Transverse colon (tissue), 4 donors: ENCODE measurements around the gene ABCB6. TPM values are rescaled to one million over a fixed set of nuclear protein-coding genes. Genes with fewer than 3 reads are reported as not detected.
A peak's percentile ranks its signal among the peaks of the same experiment; 100 is the strongest.

ENCODE experiments used
- DNase-seq: peaks from one replicate; pipeline ENCODE4 v3.0.0-alpha.2; 2019
- H3K27ac ChIP-seq, 4 donors: fragments of 200-600 bp; sonication (generic); 2 replicates each; pipeline ENCODE4 v1.5.1; 2016 to 2018; ENCODE audit warnings: inconsistent platforms in 4 of 4
- H3K27me3 ChIP-seq: fragments of 200-600 bp; sonication (generic); 2 replicates; pipeline ENCODE4 v1.5.1; 2017; ENCODE audit warnings: inconsistent platforms
- H3K36me3 ChIP-seq, 4 donors: fragments of 200-600 bp; sonication (generic); 2 replicates each; pipeline ENCODE4 v1.5.1; 2017 to 2019; ENCODE audit warnings: inconsistent platforms in 4 of 4
- H3K4me1 ChIP-seq, 4 donors: fragments of 200-600 bp; sonication (generic); 2 replicates each; pipeline ENCODE4 v1.5.1; 2017 to 2020; ENCODE audit warnings: inconsistent platforms in 4 of 4
- H3K4me3 ChIP-seq, 4 donors: fragments of 200-600 bp; sonication (generic); 1 replicate in 1 of 4; 2 replicates in 3 of 4; pipeline versions ENCODE4 v1.5.1 to v1.6.1; 2017 to 2019; ENCODE audit warnings: inconsistent platforms in 4 of 4
- H3K9me3 ChIP-seq, 2 donors: fragments of 200-600 bp; sonication (generic); 2 replicates each; pipeline ENCODE4 v1.5.1; 2017 to 2019; ENCODE audit warnings: inconsistent platforms in 2 of 2
- CTCF ChIP-seq, 5 experiments: fragments of 200-600 bp in 3 of 5; fragments of 450-650 bp in 2 of 5; sonication (generic) in 3 of 5; IDR thresholded peaks; 1 replicate in 2 of 5; 2 replicates in 3 of 5; pipeline ENCODE4 v1.5.1; 2016 to 2017; ENCODE audit warnings: antibody characterized with exemption in 5 of 5, inconsistent platforms in 3 of 5, mild to moderate bottlenecking in 2 of 5, moderate library complexity in 1 of 5
- EP300 ChIP-seq: sonication (generic); formaldehyde crosslinking; IDR thresholded peaks from one replicate; pipeline ENCODE4 v1.6.1; 2017; ENCODE audit warnings: antibody characterized with exemption, low read depth
- POLR2A ChIP-seq: fragments of 450-650 bp; IDR thresholded peaks from one replicate; pipeline ENCODE4 v1.6.1; 2016; ENCODE audit warnings: antibody characterized with exemption, mild to moderate bottlenecking, moderate library complexity
- POLR2AphosphoS5 ChIP-seq, 3 donors: sonication (generic); formaldehyde crosslinking; IDR thresholded peaks; one replicate each; pipeline ENCODE4 v1.6.1; 2016; ENCODE audit warnings: antibody characterized with exemption in 3 of 3
- WGBS, 2 donors: methylation state at CpG; one replicate each; pipeline ENCODE4 v1.1.5; 2018; ENCODE audit warnings: low coverage in 1 of 2; 5-methylcytosine and 5-hydroxymethylcytosine counted together
- in situ Hi-C, 4 donors: fragments of 200-750 bp; cut with MboI; loops; one replicate each; pipeline versions ENCODE4 v1.15.0 to v1.15.1; 2017; ENCODE audit warnings: low sequenced_read_pairs in 3 of 4, low pct_ligation_motif_present in 1 of 4, low pct_unique_long_range_greater_than_20kb in 1 of 4
- intact Hi-C: fragments of 100-400 bp; cut with DNase I; formaldehyde crosslinking; loops from one replicate; pipeline ENCODE4 v1.15.1; 2023; ENCODE audit warnings: low total_unique reads
- total RNA-seq, 4 donors: library from RNA; depleted of rRNA; stranded (reverse); fragments of >200 nt; gene quantifications; one replicate each; pipeline ENCODE4 v1.1.0, GENCODE V29; 2016

ABCB6 gene
- total RNA-seq, 4 donors from 2014 or later: 3.4 to 28.7 (median 20.4) TPM

GRCh38 chr2:219244789-219245147 lies 26.0 kb upstream of the ABCB6 start:
- Histone ChIP-seq H3K27me3 (no peaks in the 10 kb centered on the region), H3K27ac (peak overlapping the region; percentile 94 to 97 (median 94)), H3K4me3 (peak overlapping the region; percentile 65 to 95 (median 83)), H3K4me1 (peaks cover 27 to 47% (median 43%) of the 10 kb centered on the region in 4 donors), H3K9me3 (no peaks in the 10 kb centered on the region), H3K36me3 (no peaks in the 10 kb centered on the region)
- in situ Hi-C loops: no loop called here
- WGBS, 2 donors: 29 to 34% methylated on average over 4 to 6 of the region's 6 CpGs
- DNase-seq: no peak
- no peak for TF ChIP-seq EP300
- no peak for TF ChIP-seq CTCF (IDR thresholded peaks at IDR 0.05)
- no peak for TF ChIP-seq POLR2AphosphoS5 (IDR thresholded peaks at IDR 0.05)
- no peak for TF ChIP-seq POLR2A
- intact Hi-C loops: loop anchor here (10.0 kb wide), 1 partner anchor 1610 kb away; no protein-coding TSS in a partner anchor

GRCh38 chr2:219243291-219243761 lies 24.6 kb upstream of the ABCB6 start:
- peaks cover 0 to under 1% (median 0%) of the 10 kb centered on the region in 4 donors for H3K36me3 ChIP-seq
- H3K27me3 ChIP-seq: no peaks in the 10 kb centered on the region
- peak overlapping the region in 2 of 4 donors; percentile 15 to 17 for H3K4me3 ChIP-seq
- H3K27ac ChIP-seq: peak overlapping the region; percentile 37 to 67 (median 65)
- in situ Hi-C loops: no loop called here
- TF ChIP-seq POLR2AphosphoS5 (IDR thresholded peaks at IDR 0.05): peak in 2 of 3 donors; percentile 38 to 50
- TF ChIP-seq CTCF (IDR thresholded peaks at IDR 0.05): no peak
- TF ChIP-seq EP300: no peak
- peak; percentile 39 for TF ChIP-seq POLR2A
- H3K4me1 ChIP-seq: peaks cover 13 to 33% (median 29%) of the 10 kb centered on the region in 4 donors
- peak; percentile 56 for DNase-seq
- intact Hi-C loops: loop anchor here (10.0 kb wide), 1 partner anchor 1609 kb away; no protein-coding TSS in a partner anchor
- H3K9me3 ChIP-seq: no peaks in the 10 kb centered on the region
- 58% methylated on average over 28 of the region's 28 CpGs; no CpG with 5 or more reads in 1 of the 2 donors for WGBS, 2 donors

- Histone ChIP-seq H3K27ac (no peak overlapping the region), H3K36me3 (peaks cover 0 to 51% (median 27%) of the 10 kb centered on the region in 4 donors), H3K4me3 (no peak overlapping the region), H3K9me3 (no peaks in the 10 kb centered on the region), H3K4me1 (peaks cover 7 to 14% (median 13%) of the 10 kb centered on the region in 4 donors), H3K27me3 (no peaks in the 10 kb centered on the region)
- TF ChIP-seq EP300: no peak
- WGBS, 2 donors: 80 to 90% methylated on average over 2 to 3 of the region's 3 CpGs
- no peak for DNase-seq
- intact Hi-C loops: no loop called here
- in situ Hi-C loops: no loop called here
Observed at GRCh38 chr2:219234331-219234730, 15.6 kb upstream of the ABCB6 start.

GRCh38 chr2:219230059-219230540 lies 11.3 kb upstream of the ABCB6 start:
- in situ Hi-C loops: no loop called here
- H3K4me3 ChIP-seq: peak overlapping the region; percentile 67 to 90 (median 78)
- H3K36me3 ChIP-seq: peaks cover 0 to 37% (median 18%) of the 10 kb centered on the region in 4 donors
- H3K9me3 ChIP-seq: no peaks in the 10 kb centered on the region
- H3K27ac ChIP-seq: peak overlapping the region; percentile 92 to 98 (median 96)
- no peak for TF ChIP-seq CTCF (IDR thresholded peaks at IDR 0.05)
- no peak for TF ChIP-seq POLR2AphosphoS5 (IDR thresholded peaks at IDR 0.05)
- no peak for TF ChIP-seq EP300
- no peak for TF ChIP-seq POLR2A
- H3K27me3 ChIP-seq: no peaks in the 10 kb centered on the region
- intact Hi-C loops: no loop called here
- peaks cover 18 to 36% (median 30%) of the 10 kb centered on the region in 4 donors for H3K4me1 ChIP-seq
- 0% methylated on average over 10 to 11 of the region's 24 CpGs for WGBS, 2 donors
- DNase-seq: peak; percentile 71
